GM12878 (cell line): ENCODE measurements around the gene DPF3. TPM values are rescaled to one million over a fixed set of nuclear protein-coding genes. Genes with fewer than 3 reads are reported as not detected.
A peak's percentile ranks its signal among the peaks of the same experiment; 100 is the strongest.

Experiments
- ATAC-seq: fragments of 200-7000 bp; cut with Tn5 transposase; 3 replicates; pipeline ENCODE4 v1.9.1; 2020; ENCODE audit warnings: mild to moderate bottlenecking, moderate library complexity
- BruUV-seq: library from RNA; stranded (reverse); fragments of 400-500 nt; replicated peaks from 2 replicates; lab custom pipeline; 2021; lab: Mats Ljungman, UMichigan
- CTCF ChIA-PET: fragments of 300-600 bp; sonication (Branson Sonifier 250); formaldehyde crosslinking; extraction: SDS; loops from one replicate; lab custom pipeline; 2021; ENCODE audit warnings: inconsistent platforms; lab: Yijun Ruan, JAX
- POLR2A ChIA-PET: fragments of 350-600 bp; formaldehyde crosslinking; extraction: SDS; loops from one replicate; lab custom pipeline; 2021; ENCODE audit warnings: inconsistent platforms; lab: Charles Lee
- RAD21 ChIA-PET: fragments of 300-600 bp; sonication (Branson Sonifier 250); formaldehyde crosslinking; loops from one replicate; lab custom pipeline; 2023; ENCODE audit warnings: antibody characterized with exemption; ENCODE audit not compliant: unreplicated experiment; lab: Charles Lee
- SMC1A ChIA-PET: fragments of 300-600 bp; sonication (Branson Sonifier 250); formaldehyde crosslinking; loops from one replicate; lab custom pipeline; 2023; ENCODE audit not compliant: unreplicated experiment, uncharacterized antibody; lab: Charles Lee
- DNase-seq: peaks from one replicate; pipeline ENCODE4 v3.0.0-alpha.2; 2011; ENCODE audit warnings: low read depth, low spot score
- FAIRE-seq: peaks from 3 replicates; lab custom pipeline; 2011; peaks lifted over from hg19 to GRCh38; lab: Jason Lieb, UNC
- H2AFZ ChIP-seq: 2 replicates; pipeline ENCODE4 v1.6.0; 2011; ENCODE audit warnings: low read depth, low read length, control low read depth; ENCODE audit not compliant: control insufficient read depth
- H3K27ac ChIP-seq: 2 replicates; pipeline ENCODE4 v1.5.1; 2011; ENCODE audit warnings: control low read depth; ENCODE audit not compliant: control insufficient read depth, insufficient read depth
- H3K27me3 ChIP-seq, 2 experiments: replicated peaks in 1 of 2; 2 replicates each; pipeline versions ENCODE4 v1.6.0 to v1.6.1; 2011; ENCODE audit warnings: low read length in 1 of 2; ENCODE audit not compliant: control insufficient read depth in 2 of 2, insufficient read depth in 2 of 2
- H3K36me3 ChIP-seq, 2 experiments: 2 replicates each; pipeline ENCODE4 v1.5.1; 2011; ENCODE audit warnings: low read length in 1 of 2; ENCODE audit not compliant: control insufficient read depth in 2 of 2, insufficient read depth in 2 of 2
- H3K4me1 ChIP-seq: 2 replicates; pipeline ENCODE4 v1.6.1; 2011; ENCODE audit warnings: mild to moderate bottlenecking, low read length, moderate library complexity, mixed read lengths; ENCODE audit not compliant: control insufficient read depth, insufficient read depth
- H3K4me2 ChIP-seq: 2 replicates; pipeline ENCODE4 v1.6.0; 2011; ENCODE audit warnings: control low read depth; ENCODE audit not compliant: control insufficient read depth, insufficient read depth
- H3K4me3 ChIP-seq: fragments of 200-600 bp; sonication (generic); 2 replicates; pipeline ENCODE4 v1.5.1; 2016
- H3K79me2 ChIP-seq: 2 replicates; pipeline ENCODE4 v1.6.0; 2011; ENCODE audit warnings: low read length; ENCODE audit not compliant: control insufficient read depth, insufficient read depth
- H3K9ac ChIP-seq: 2 replicates; pipeline ENCODE4 v1.8.0; 2011; ENCODE audit warnings: low read length, control low read depth, mixed read lengths; ENCODE audit not compliant: control insufficient read depth, insufficient read depth
- H3K9me3 ChIP-seq: replicated peaks from 3 replicates; pipeline ENCODE4 v1.5.1; 2011; ENCODE audit warnings: mild to moderate bottlenecking, low read length; ENCODE audit not compliant: control insufficient read depth, insufficient read depth
- H4K20me1 ChIP-seq: 2 replicates; pipeline ENCODE4 v1.6.0; 2011; ENCODE audit not compliant: control insufficient read depth, insufficient read depth
- EP300 ChIP-seq, 2 experiments: fragments of 150-350 bp in 1 of 2; IDR thresholded peaks; 2 replicates each; pipeline ENCODE4 v1.6.1; 2011 to 2012; ENCODE audit warnings: low read depth in 2 of 2, low read length in 2 of 2, borderline replicate concordance in 1 of 2, improper control_type of control experiment in 1 of 2, inconsistent platforms in 1 of 2; ENCODE audit not compliant: control insufficient read depth in 1 of 2
- MXI1 ChIP-seq: fragments of 150-350 bp; IDR thresholded peaks from 2 replicates; pipeline ENCODE4 v1.6.1; 2011; ENCODE audit warnings: low read depth, mild to moderate bottlenecking, inconsistent platforms, low read length, improper control_type of control experiment
- ZBTB33 ChIP-seq: fragments of 450-650 bp; IDR thresholded peaks from 2 replicates; pipeline ENCODE4 v1.6.1; 2017; ENCODE audit warnings: mild to moderate bottlenecking
- WGBS: methylation state at CpG from one replicate; pipeline ENCODE4 v1.1.6; 2016; ENCODE audit warnings: low lambda C conversion rate; ENCODE audit not compliant: insufficient replicate concordance, insufficient coverage; ENCODE audit errors: missing lambda C conversion rate; 5-methylcytosine and 5-hydroxymethylcytosine counted together
- in situ Hi-C: fragments of 300-500 bp; cut with MboI; formaldehyde crosslinking; loops from 9 replicates; pipeline ENCODE4 v1.14.3; 2018; ENCODE audit warnings: mixed read lengths
- intact Hi-C: fragments of 100-400 bp; cut with micrococcal nuclease; formaldehyde crosslinking; loops from one replicate; pipeline ENCODE4 v1.14.2; 2022; ENCODE audit not compliant: unreplicated experiment
- polyA plus RNA-seq, 11 experiments: library from polyadenylated mRNA; depleted of rRNA in 4 of 11; unstranded in 6 of 11; stranded (reverse) in 5 of 11; fragments of >200 nt; fragmentation: Nextera tagmentation in 4 of 11; fragmentation: Illumina TruSeq in 1 of 11; extraction: Ambion mirVana in 4 of 11; extraction: Trizol in 1 of 11; gene quantifications; 1 replicate in 1 of 11; 2 replicates in 10 of 11; pipeline versions ENCODE4 v1.2.1 to v1.2.3, GENCODE V29; 2011 to 2016; ENCODE audit warnings: inconsistent platforms in 2 of 11, missing spikeins in 2 of 11, low read depth in 1 of 11
- total RNA-seq, 4 experiments: library from RNA; depleted of rRNA in 3 of 4; stranded (reverse); fragments of >200 nt in 3 of 4; fragmentation: Illumina TruSeq in 1 of 4; extraction: Trizol in 1 of 4; gene quantifications; 2 replicates each; pipeline versions ENCODE4 v1.2.1 to v1.2.3, GENCODE V29; 2013 to 2021

Gene DPF3
- total and polyA plus RNA-seq, 10 of the 15 experiments (the other 5 are each of a cell fraction or from before 2014, with no cell fraction given) = 0.69 to 8.0 (median 2.2) TPM

- H2AFZ ChIP-seq = no peak overlapping the region
- ATAC-seq (no peak), DNase-seq (no peak), FAIRE-seq (no peak)
- in situ Hi-C loops = no loop called here
- CTCF ChIA-PET = interaction anchor here (0.8 kb wide), 1 partner anchor 415 kb away, joined by 3 read pairs; no protein-coding TSS in a partner anchor
- SMC1A ChIA-PET = no interaction called here
- H3K4me2 ChIP-seq = no peak overlapping the region
- H3K27me3 ChIP-seq = no peaks in the 10 kb centered on the region
- RAD21 ChIA-PET = no interaction called here
- no peak overlapping the region for H3K9ac ChIP-seq
- no peaks in the 10 kb centered on the region for H3K36me3 ChIP-seq
- TF ChIP-seq ZBTB33 (peak; percentile 52; the same call in 1 of the 2 replicates), EP300 (IDR thresholded peaks at IDR 0.05; ENCODE audit: borderline replicate concordance in 1 of 2, control insufficient read depth in 1 of 2, low read depth in 2 of 2, low read length in 2 of 2) (no peak), MXI1 (no peak)
- H3K4me1 ChIP-seq = no peaks in the 10 kb centered on the region; the same call in 1 of the 2 replicates
- H3K79me2 ChIP-seq = peaks cover 32% of the 10 kb centered on the region
- BruUV-seq = no TSS peak
- intact Hi-C loops = no loop called here
- no peak overlapping the region for H3K4me3 ChIP-seq
- H3K9me3 ChIP-seq = no peaks in the 10 kb centered on the region
- POLR2A ChIA-PET = no interaction called here
- no peak overlapping the region for H3K27ac ChIP-seq
- WGBS = 95% methylated on average over 38 of the region's 43 CpGs
- no peaks in the 10 kb centered on the region for H4K20me1 ChIP-seq
These were observed 35.6 kb upstream of the DPF3 start for GRCh38 chr14:72929316-72930080.
